ENCODE results near the gene PTCD3.

Gene PTCD3

DNA sequence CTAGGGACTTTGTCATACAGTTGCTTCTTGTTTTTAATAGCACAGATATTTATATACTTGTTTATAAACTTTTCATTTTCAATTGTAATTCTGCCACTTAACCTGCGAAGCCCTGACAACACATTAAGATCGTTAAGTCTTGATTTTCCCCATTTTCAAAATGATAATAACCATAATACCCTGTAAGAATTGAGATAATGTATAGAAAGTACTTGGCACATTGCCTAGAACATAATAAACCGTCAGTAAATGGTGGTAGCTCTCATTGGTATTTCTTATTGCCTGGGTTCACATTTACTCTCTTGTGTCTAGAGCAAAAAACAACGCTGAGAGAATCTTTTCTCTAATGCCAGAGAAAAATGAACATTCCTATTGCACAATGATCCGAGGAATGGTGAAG lies 18.6 kb downstream of the PTCD3 start:
- H3K27me3 ChIP-seq (ENCODE audit: control insufficient read depth in 1 of 2, insufficient read depth in 2 of 2, low read length in 2 of 2), result no peaks in the 10 kb centered on the region
- peaks cover 70 to 85% of the 10 kb centered on the region in 2 donors for H3K36me3 ChIP-seq (ENCODE audit: control insufficient read depth in 2 of 2, insufficient read depth in 2 of 2, low read length in 2 of 2)
- no peak overlapping the region for H3K27ac ChIP-seq (ENCODE audit: low read length)
- H3K4me1 ChIP-seq (ENCODE audit: control insufficient read depth, insufficient read depth, low read length), result no peaks in the 10 kb centered on the region
- H3K4me3 ChIP-seq (ENCODE audit: low read length in 2 of 2), result no peak overlapping the region
- H3K9me3 ChIP-seq (ENCODE audit: control insufficient read depth in 2 of 2, low read length in 2 of 2), result no peaks in the 10 kb centered on the region
- no peak overlapping the region for H3K9ac ChIP-seq (ENCODE audit: low read length in 2 of 2)

DNA sequence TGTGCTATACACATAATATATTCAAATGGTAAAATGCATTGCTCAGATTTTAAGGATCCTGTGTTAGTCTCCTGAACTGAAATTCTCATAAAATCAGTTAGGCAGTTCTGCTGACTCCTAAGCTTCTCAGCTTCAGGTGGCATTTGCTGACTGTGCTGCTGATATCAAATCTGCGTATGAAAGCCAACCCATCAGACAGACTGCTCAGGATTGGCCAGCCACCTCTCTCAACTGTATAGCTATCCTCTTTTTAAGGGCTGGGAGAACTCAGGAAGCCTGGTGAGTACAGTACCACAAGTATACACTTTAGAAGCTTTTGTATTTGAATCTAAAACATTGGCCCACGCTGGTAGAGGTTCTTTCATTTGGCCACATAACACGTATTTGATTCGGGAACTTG lies 28.7 kb downstream of the PTCD3 start:
- H3K9ac ChIP-seq (ENCODE audit: low read length in 2 of 2), result no peak overlapping the region
- H3K27ac ChIP-seq (ENCODE audit: low read length), result no peak overlapping the region
- no peaks in the 10 kb centered on the region for H3K4me1 ChIP-seq (ENCODE audit: control insufficient read depth, insufficient read depth, low read length)
- peaks cover 83 to 88% of the 10 kb centered on the region in 2 donors for H3K36me3 ChIP-seq (ENCODE audit: control insufficient read depth in 2 of 2, insufficient read depth in 2 of 2, low read length in 2 of 2)
- no peak overlapping the region for H3K4me3 ChIP-seq (ENCODE audit: low read length in 2 of 2)
- H3K9me3 ChIP-seq (ENCODE audit: control insufficient read depth in 2 of 2, low read length in 2 of 2), result no peaks in the 10 kb centered on the region
- H3K27me3 ChIP-seq (ENCODE audit: control insufficient read depth in 1 of 2, insufficient read depth in 2 of 2, low read length in 2 of 2), result no peaks in the 10 kb centered on the region

DNA sequence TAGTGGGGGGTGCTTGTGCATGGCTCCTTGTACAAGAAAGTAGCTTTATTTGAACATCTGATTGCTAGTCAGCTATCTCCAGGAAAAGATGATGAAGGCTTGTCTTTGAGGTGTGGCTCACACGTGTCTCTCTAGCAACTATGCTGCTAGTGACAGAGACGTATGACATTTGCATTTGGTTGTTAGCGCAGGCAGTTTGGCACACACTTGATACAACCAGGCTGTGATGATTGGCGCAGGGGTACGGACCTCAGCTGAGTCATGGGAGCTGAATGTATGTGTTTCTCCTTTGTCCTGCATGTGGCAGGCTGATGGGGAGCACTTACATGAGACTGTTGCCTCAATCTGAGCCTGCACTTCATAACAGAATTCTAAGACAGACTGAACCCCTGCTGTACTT lies 29.6 kb downstream of the PTCD3 start:
- H3K27me3 ChIP-seq (ENCODE audit: control insufficient read depth in 1 of 2, insufficient read depth in 2 of 2, low read length in 2 of 2), result no peaks in the 10 kb centered on the region
- H3K4me1 ChIP-seq (ENCODE audit: control insufficient read depth, insufficient read depth, low read length), result no peaks in the 10 kb centered on the region
- peaks cover 82 to 83% of the 10 kb centered on the region in 2 donors for H3K36me3 ChIP-seq (ENCODE audit: control insufficient read depth in 2 of 2, insufficient read depth in 2 of 2, low read length in 2 of 2)
- no peak overlapping the region for H3K9ac ChIP-seq (ENCODE audit: low read length in 2 of 2)
- H3K4me3 ChIP-seq (ENCODE audit: low read length in 2 of 2), result no peak overlapping the region
- H3K9me3 ChIP-seq (ENCODE audit: control insufficient read depth in 2 of 2, low read length in 2 of 2), result no peaks in the 10 kb centered on the region
- H3K27ac ChIP-seq (ENCODE audit: low read length), result no peak overlapping the region

DNA sequence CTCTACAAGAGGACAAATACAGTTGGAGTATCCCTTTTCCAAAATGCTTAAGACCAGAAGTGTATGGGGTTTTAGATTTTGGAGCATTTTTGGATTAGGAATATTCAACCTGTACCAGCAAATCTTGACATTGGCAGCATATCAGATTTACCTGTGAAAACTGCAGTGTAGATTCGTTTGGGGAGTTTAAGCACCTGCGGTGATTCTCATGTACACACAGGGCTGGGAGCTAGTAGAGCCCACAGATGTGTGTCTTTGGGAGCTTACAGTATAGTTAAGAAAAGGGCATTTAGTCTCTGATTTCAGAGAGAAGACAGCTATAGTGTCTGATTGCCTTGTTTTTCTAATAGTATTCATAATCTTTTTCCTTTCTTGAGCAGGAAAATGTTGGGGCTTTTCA lies 30.1 kb downstream of the PTCD3 start:
- no peak overlapping the region for H3K27ac ChIP-seq (ENCODE audit: low read length)
- no peak overlapping the region for H3K9ac ChIP-seq (ENCODE audit: low read length in 2 of 2)
- H3K27me3 ChIP-seq (ENCODE audit: control insufficient read depth in 1 of 2, insufficient read depth in 2 of 2, low read length in 2 of 2), result no peaks in the 10 kb centered on the region
- no peaks in the 10 kb centered on the region for H3K9me3 ChIP-seq (ENCODE audit: control insufficient read depth in 2 of 2, low read length in 2 of 2)
- H3K36me3 ChIP-seq (ENCODE audit: control insufficient read depth in 2 of 2, insufficient read depth in 2 of 2, low read length in 2 of 2), result peaks cover 83 to 87% of the 10 kb centered on the region in 2 donors
- H3K4me3 ChIP-seq (ENCODE audit: low read length in 2 of 2), result no peak overlapping the region
- H3K4me1 ChIP-seq (ENCODE audit: control insufficient read depth, insufficient read depth, low read length), result no peaks in the 10 kb centered on the region

DNA sequence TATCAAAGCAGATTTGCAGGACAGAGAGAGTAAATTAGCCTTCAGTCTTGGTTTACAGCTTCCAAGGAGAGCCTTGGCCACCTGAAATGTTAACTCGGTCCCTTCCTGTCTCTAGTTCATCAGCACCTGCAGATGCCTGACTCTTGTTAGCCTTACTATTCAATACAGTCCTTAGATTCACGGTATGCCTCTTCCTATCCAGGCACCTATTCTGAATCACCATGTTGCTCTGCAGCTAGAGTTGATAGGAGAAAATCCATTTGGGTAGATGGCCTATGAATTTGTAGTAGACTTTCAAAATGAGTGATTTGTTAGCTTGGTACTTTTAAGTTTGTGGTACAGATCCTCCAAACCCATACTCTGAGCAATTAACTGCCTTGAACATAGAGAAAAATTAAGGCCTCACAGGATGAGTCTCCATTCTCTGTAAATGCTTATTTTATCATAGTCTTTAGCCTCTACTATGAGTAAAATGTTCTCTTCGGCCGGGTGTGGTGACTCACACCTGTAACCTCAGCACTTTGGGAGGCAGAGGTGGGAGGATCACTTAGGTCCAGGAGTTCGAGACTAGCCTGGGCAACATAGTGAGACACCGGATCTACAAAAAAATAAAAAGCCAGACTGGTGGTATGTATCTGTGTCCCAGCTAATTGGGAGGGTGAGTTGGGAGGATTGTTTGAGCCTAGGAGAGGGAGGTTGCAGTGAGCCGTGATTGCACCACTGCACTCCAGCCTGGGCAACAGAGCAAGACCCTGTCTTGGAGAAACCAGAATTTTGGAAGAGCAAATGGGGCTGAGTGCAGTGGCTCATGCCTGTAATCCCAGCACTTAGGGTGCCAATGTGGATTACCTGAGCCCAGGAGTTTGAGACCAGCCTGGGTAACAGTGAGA lies 32.9 kb downstream of the PTCD3 start:
- Histone ChIP-seq H3K4me1 (ENCODE audit: control insufficient read depth, insufficient read depth, low read length) (no peaks in the 10 kb centered on the region), H3K9me3 (ENCODE audit: control insufficient read depth in 2 of 2, low read length in 2 of 2) (no peaks in the 10 kb centered on the region), H3K27ac (ENCODE audit: low read length) (no peak overlapping the region), H3K4me3 (ENCODE audit: low read length in 2 of 2) (no peak overlapping the region), H3K9ac (ENCODE audit: low read length in 2 of 2) (no peak overlapping the region), H3K36me3 (ENCODE audit: control insufficient read depth in 2 of 2, insufficient read depth in 2 of 2, low read length in 2 of 2) (peaks cover 67 to 75% of the 10 kb centered on the region in 2 donors), H3K27me3 (ENCODE audit: control insufficient read depth in 1 of 2, insufficient read depth in 2 of 2, low read length in 2 of 2) (no peaks in the 10 kb centered on the region)

DNA sequence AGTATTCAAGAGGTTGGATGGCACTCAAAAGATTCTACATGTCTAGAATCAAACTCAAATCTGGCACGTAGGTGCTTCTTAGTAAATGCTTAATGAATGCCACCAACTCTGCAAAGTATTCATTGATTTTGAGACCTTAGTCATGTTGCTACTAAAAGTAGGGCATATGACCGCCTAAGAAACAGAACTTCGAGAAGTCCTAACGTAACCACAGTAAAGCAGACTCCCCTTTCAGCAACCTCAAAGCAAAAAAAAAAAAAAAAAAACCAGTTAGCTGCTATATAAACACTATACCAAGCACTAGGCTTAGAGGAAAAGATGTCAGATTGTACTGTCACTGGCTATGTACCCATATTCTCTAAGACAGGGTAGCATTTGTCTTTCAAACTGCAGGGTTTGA lies 33.9 kb downstream of the PTCD3 start:
- Histone ChIP-seq H3K27ac (ENCODE audit: low read length) (no peak overlapping the region), H3K9me3 (ENCODE audit: control insufficient read depth in 2 of 2, low read length in 2 of 2) (no peaks in the 10 kb centered on the region), H3K4me1 (ENCODE audit: control insufficient read depth, insufficient read depth, low read length) (no peaks in the 10 kb centered on the region), H3K27me3 (ENCODE audit: control insufficient read depth in 1 of 2, insufficient read depth in 2 of 2, low read length in 2 of 2) (no peaks in the 10 kb centered on the region), H3K9ac (ENCODE audit: low read length in 2 of 2) (no peak overlapping the region), H3K36me3 (ENCODE audit: control insufficient read depth in 2 of 2, insufficient read depth in 2 of 2, low read length in 2 of 2) (peaks cover 65 to 76% of the 10 kb centered on the region in 2 donors), H3K4me3 (ENCODE audit: low read length in 2 of 2) (no peak overlapping the region)

DNA sequence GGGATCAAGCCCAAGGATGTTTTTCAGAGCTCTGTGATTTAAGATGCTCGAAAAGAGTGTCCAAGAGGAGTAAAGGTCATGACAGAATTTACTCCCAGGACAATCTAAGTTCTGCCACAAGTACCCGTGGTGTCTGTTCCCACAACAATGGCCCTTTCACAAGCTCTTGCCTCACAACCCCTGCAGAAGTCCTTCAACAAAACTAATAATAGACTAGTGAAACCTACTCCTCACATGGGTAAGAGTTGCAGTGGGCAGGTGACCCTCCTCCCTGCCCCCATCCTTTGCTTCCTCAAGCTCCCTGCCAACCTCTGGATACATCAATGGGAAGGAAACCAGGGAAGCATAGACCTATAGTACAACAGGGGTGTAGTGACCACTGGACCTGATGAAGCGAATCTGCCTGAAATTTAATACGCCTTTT lies 34.9 kb downstream of the PTCD3 start:
- H3K36me3 ChIP-seq (ENCODE audit: control insufficient read depth in 2 of 2, insufficient read depth in 2 of 2, low read length in 2 of 2), result peaks cover 61 to 74% of the 10 kb centered on the region in 2 donors

DNA sequence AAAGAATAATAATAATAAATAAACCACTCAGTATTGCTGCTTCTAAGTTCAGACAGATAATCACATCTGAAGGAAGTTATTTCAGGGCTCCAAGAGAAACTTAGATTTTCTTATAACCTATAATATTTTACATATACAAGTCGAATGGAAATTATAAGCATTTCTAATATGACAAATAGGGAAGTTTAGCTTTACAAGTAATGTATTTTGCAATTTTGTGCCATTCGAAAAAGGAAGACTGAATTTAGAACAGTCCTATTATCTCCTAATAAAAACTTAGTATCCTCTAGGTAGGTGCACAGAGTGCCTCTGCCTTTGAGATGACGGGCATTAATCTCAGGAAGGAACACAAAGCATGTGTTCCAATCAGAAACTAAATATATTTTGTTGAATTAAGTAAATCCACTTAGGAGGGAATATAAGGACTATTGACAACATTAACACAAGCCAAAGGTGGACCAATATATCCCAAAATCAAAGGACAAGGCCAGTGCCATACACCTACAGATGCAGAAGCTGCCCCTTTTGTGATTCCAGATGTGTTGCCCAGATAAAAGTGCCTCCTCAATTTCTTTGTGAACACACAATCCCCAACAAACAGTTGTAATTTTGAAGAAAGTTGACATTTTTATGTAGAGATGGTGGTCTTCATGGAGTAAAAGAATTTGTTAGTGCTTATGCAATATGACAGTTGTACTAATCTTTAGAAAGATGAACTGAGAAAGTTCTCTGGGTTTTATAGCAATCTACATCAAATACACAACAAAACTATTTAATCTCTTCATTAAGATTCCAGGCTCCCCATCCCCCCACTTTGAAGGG lies 36.6 kb downstream of the PTCD3 start:
- no peak overlapping the region for H3K27ac ChIP-seq (ENCODE audit: low read length)
- no peaks in the 10 kb centered on the region for H3K27me3 ChIP-seq (ENCODE audit: control insufficient read depth in 1 of 2, insufficient read depth in 2 of 2, low read length in 2 of 2)
- H3K36me3 ChIP-seq (ENCODE audit: control insufficient read depth in 2 of 2, insufficient read depth in 2 of 2, low read length in 2 of 2), result peaks cover 52 to 69% of the 10 kb centered on the region in 2 donors
- no peaks in the 10 kb centered on the region for H3K9me3 ChIP-seq (ENCODE audit: control insufficient read depth in 2 of 2, low read length in 2 of 2)
- no peaks in the 10 kb centered on the region for H3K4me1 ChIP-seq (ENCODE audit: control insufficient read depth, insufficient read depth, low read length)
- no peak overlapping the region for H3K9ac ChIP-seq (ENCODE audit: low read length in 2 of 2)
- H3K4me3 ChIP-seq (ENCODE audit: low read length in 2 of 2), result no peak overlapping the region

More for the DNA sequence above, 34.9 kb downstream of the PTCD3 start:
- H3K27me3 ChIP-seq (ENCODE audit: control insufficient read depth in 1 of 2, insufficient read depth in 2 of 2, low read length in 2 of 2), result no peaks in the 10 kb centered on the region
- H3K27ac ChIP-seq (ENCODE audit: low read length), result no peak overlapping the region
- no peak overlapping the region for H3K9ac ChIP-seq (ENCODE audit: low read length in 2 of 2)
- no peak overlapping the region for H3K4me3 ChIP-seq (ENCODE audit: low read length in 2 of 2)
- H3K4me1 ChIP-seq (ENCODE audit: control insufficient read depth, insufficient read depth, low read length), result no peaks in the 10 kb centered on the region
- H3K9me3 ChIP-seq (ENCODE audit: control insufficient read depth in 2 of 2, low read length in 2 of 2), result no peaks in the 10 kb centered on the region

DNA sequence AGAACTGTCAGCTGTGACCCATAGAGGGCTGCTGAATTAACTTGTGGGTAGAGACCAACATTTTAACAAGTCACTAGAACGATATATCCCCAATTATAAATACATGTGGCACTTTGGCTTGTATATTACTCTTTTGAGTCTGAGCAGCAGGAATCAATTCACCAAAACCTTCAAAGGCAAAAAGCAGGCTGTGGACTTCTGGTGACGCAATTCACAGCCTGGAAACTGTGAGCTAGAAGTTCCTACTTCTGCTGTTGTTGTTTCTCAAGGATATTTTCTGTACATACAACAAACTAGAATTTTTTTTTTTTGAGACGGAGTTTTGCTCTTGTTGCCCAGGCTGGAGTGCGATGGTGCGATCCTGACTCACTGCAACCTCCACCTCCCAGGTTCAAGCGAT lies 37.3 kb downstream of the PTCD3 start:
- Histone ChIP-seq H3K9me3 (ENCODE audit: control insufficient read depth in 2 of 2, low read length in 2 of 2) (no peaks in the 10 kb centered on the region), H3K4me1 (ENCODE audit: control insufficient read depth, insufficient read depth, low read length) (no peaks in the 10 kb centered on the region), H3K4me3 (ENCODE audit: low read length in 2 of 2) (no peak overlapping the region), H3K27me3 (ENCODE audit: control insufficient read depth in 1 of 2, insufficient read depth in 2 of 2, low read length in 2 of 2) (no peaks in the 10 kb centered on the region), H3K27ac (ENCODE audit: low read length) (no peak overlapping the region), H3K9ac (ENCODE audit: low read length in 2 of 2) (no peak overlapping the region), H3K36me3 (ENCODE audit: control insufficient read depth in 2 of 2, insufficient read depth in 2 of 2, low read length in 2 of 2) (peaks cover 50 to 66% of the 10 kb centered on the region in 2 donors)

DNA sequence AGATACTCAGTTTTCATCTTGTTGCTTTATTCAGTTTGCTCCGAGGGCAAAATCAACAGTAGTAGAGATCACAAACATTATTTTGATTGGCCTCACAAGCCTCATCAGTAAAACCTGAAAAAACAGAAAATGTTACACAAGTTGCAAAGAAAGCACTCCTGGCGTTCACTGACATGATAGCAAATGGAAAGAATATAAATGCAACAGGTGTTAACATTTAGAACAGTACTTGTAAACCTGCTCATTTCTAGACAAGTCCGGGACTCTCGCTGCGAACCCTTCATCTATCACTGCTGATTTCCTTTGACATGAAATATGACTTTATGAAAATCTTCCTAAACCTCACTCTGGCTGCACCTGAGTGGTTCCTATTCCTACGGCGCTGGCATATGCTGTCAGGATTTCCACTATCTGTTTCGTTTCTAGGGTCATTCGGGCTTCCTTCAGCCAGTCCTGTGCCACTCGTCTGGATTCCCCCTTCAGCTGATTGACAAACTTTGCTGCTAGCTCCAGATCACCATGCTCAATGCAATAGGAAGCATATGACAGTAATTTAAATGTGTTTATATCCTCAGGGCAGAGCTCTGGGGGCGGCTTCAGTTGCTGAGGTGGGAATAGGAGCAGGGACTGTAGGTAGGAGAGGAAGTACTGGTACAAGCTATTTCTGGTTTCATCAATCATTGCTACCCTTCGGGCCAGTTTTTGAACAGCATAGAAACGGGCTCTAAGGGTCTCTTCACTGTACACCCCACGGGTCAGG lies 38.1 kb downstream of the PTCD3 start:
- Histone ChIP-seq H3K27me3 (ENCODE audit: control insufficient read depth in 1 of 2, insufficient read depth in 2 of 2, low read length in 2 of 2) (no peaks in the 10 kb centered on the region), H3K27ac (ENCODE audit: low read length) (no peak overlapping the region), H3K9ac (ENCODE audit: low read length in 2 of 2) (no peak overlapping the region), H3K4me1 (ENCODE audit: control insufficient read depth, insufficient read depth, low read length) (no peaks in the 10 kb centered on the region), H3K36me3 (ENCODE audit: control insufficient read depth in 2 of 2, insufficient read depth in 2 of 2, low read length in 2 of 2) (peaks cover 47 to 66% of the 10 kb centered on the region in 2 donors), H3K9me3 (ENCODE audit: control insufficient read depth in 2 of 2, low read length in 2 of 2) (no peaks in the 10 kb centered on the region), H3K4me3 (ENCODE audit: low read length in 2 of 2) (no peak overlapping the region)

Data from stomach smooth muscle (tissue), 2 donors.